Progenitor cell of endocrine pancreas (in vitro differentiated cells): Measurements from ENCODE around the gene EFNB3. TPM values are rescaled to one million over a fixed set of nuclear protein-coding genes. Genes with fewer than 3 reads are reported as not detected.

Experiments used
- DNase-seq: peaks from one replicate; pipeline ENCODE4 v3.0.0; 2021; ENCODE audit warnings: low spot score; ENCODE audit not compliant: unreplicated experiment
- H3K27ac Mint-ChIP-seq: 2 replicates; pipeline ENCODE4 v1.8.0; 2021; ENCODE audit warnings: mild to moderate bottlenecking, moderate library complexity, mixed read lengths
- H3K27me3 Mint-ChIP-seq: 2 replicates; pipeline ENCODE4 v1.8.0; 2021; ENCODE audit warnings: mixed read lengths
- H3K36me3 Mint-ChIP-seq: 2 replicates; pipeline ENCODE4 v1.8.0; 2022; ENCODE audit warnings: mixed read lengths; ENCODE audit not compliant: insufficient read depth
- H3K4me1 Mint-ChIP-seq: 2 replicates; pipeline ENCODE4 v1.8.0; 2021; ENCODE audit warnings: low read depth, mixed read lengths
- H3K4me3 Mint-ChIP-seq: 2 replicates; pipeline ENCODE4 v1.8.0; 2021; ENCODE audit warnings: low read depth, mild to moderate bottlenecking, moderate library complexity, mixed read lengths
- H3K9me3 Mint-ChIP-seq: 2 replicates; pipeline ENCODE4 v1.8.0; 2021; ENCODE audit warnings: low read depth, mixed read lengths
- CTCF ChIP-seq: fragments of 200-600 bp; sonication (generic); IDR thresholded peaks from one replicate; pipeline ENCODE4 v1.5.0; 2021; ENCODE audit warnings: antibody characterized with exemption, mild to moderate bottlenecking; ENCODE audit not compliant: unreplicated experiment
- total RNA-seq: library from RNA; stranded (reverse); gene quantifications from 2 replicates; pipeline ENCODE4 v1.2.1, GENCODE V29; 2021

Gene EFNB3
- total RNA-seq, 1 donor from 2014 or later = 34.5 TPM

GRCh38 chr17:7685533-7686221, 19.3 kb upstream of the EFNB3 start:
- Mint-ChIP-seq H3K27me3 (no peaks in the 10 kb centered on the region), H3K4me1 (peaks cover 25% of the 10 kb centered on the region), H3K9me3 (no peaks in the 10 kb centered on the region), H3K36me3 (peaks cover 6% of the 10 kb centered on the region), H3K27ac (peak overlapping the region; percentile 100), H3K4me3 (peak overlapping the region; percentile 98)
- no peak for TF ChIP-seq CTCF
- peak; percentile 80 for DNase-seq

GRCh38 chr17:7686222-7687071, 18.6 kb upstream of the EFNB3 start:
- H3K4me1 Mint-ChIP-seq = peaks cover 25% of the 10 kb centered on the region
- peaks cover 7% of the 10 kb centered on the region for H3K36me3 Mint-ChIP-seq
- H3K9me3 Mint-ChIP-seq = no peaks in the 10 kb centered on the region
- H3K4me3 Mint-ChIP-seq = peak overlapping the region; percentile 98
- no peaks in the 10 kb centered on the region for H3K27me3 Mint-ChIP-seq
- TF ChIP-seq CTCF = no peak
- peak; percentile 58 for DNase-seq
- peak overlapping the region; percentile 100 for H3K27ac Mint-ChIP-seq

- H3K27me3 Mint-ChIP-seq = no peaks in the 10 kb centered on the region
- no peak for TF ChIP-seq CTCF
- DNase-seq = peak; percentile 66
- peaks cover 7% of the 10 kb centered on the region for H3K36me3 Mint-ChIP-seq
- no peaks in the 10 kb centered on the region for H3K9me3 Mint-ChIP-seq
- H3K4me1 Mint-ChIP-seq = peaks cover 25% of the 10 kb centered on the region
- H3K27ac Mint-ChIP-seq = peak within 1 kb of the TSS; percentile 100
- peak within 1 kb of the TSS; percentile 98 for H3K4me3 Mint-ChIP-seq
Observed at GRCh38 chr17:7687072-7687907, 17.7 kb upstream of the EFNB3 start, which contains the start of gene TP53. TSS of gene TP53 (minus strand) at chr17:7687490. CDS start at chr17:7676594, 10,896 bp downstream.

- Mint-ChIP-seq H3K36me3 (peaks cover 10% of the 10 kb centered on the region), H3K4me3 (peak within 1 kb of the TSS; percentile 98), H3K9me3 (no peaks in the 10 kb centered on the region), H3K4me1 (peaks cover 25% of the 10 kb centered on the region), H3K27ac (peak within 1 kb of the TSS; percentile 100), H3K27me3 (no peaks in the 10 kb centered on the region)
- peak; percentile 99 for TF ChIP-seq CTCF
- DNase-seq = peak; percentile 95
Observed at GRCh38 chr17:7687908-7688807, 16.8 kb upstream of the EFNB3 start, which contains the start of gene WRAP53. TSS of gene WRAP53 (plus strand) at chr17:7688477. CDS start at chr17:7688649, 172 bp downstream.
